Fibroblast of skin of abdomen (primary cell): ENCODE results near the gene OR5H6. TPM values are rescaled to one million over a fixed set of nuclear protein-coding genes. Genes with fewer than 3 reads are reported as not detected.
"Not testable (repeated sequence)": the region's sequence is repeated elsewhere in the genome, so short reads cannot be mapped to it uniquely, and the experiment has no call there.

Source experiments
- DNase-seq: peaks from one replicate; pipeline ENCODE4 v3.0.0-alpha.2; 2013
- polyA plus RNA-seq, 2 experiments: library from polyadenylated mRNA; unstranded; fragments of 120-200 nt; gene quantifications; one replicate each; pipeline ENCODE4 v1.2.1, GENCODE V29; 2013; ENCODE audit not compliant: insufficient read length in 2 of 2

Gene OR5H6
- not detected for polyA plus RNA-seq (2013, experiment 1 of 2; ENCODE audit: insufficient read length)
- polyA plus RNA-seq (2013, experiment 2 of 2; ENCODE audit: insufficient read length), result not detected

GRCh38 chr3:98263944-98264343 lies at the start of gene OR5H6:
Gene OR5H6 (plus strand): TSS chr3:98264244. CDS start chr3:98264333, 89 bp downstream.
- DNase-seq, result no peak

DNA sequence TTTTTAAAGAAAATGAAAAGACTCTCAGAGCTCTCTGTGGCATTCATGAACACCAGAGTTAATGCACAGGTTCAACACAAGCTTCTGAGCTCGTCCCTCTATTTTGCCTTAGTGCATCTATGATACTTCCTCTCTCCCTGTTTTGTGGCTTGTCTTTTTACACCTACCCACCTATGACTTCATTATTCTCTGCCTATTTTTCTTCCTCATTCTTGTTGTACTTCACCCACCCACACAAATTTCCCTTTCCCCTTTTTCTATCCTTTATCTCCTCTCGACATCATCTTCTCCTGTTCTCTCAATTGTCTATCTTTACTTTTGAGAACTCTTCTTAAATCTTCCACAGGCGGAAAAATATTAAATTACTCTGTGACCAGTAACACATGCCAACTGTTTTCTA lies 49.0 kb upstream of the OR5H6 start:
- no peak for DNase-seq

DNA sequence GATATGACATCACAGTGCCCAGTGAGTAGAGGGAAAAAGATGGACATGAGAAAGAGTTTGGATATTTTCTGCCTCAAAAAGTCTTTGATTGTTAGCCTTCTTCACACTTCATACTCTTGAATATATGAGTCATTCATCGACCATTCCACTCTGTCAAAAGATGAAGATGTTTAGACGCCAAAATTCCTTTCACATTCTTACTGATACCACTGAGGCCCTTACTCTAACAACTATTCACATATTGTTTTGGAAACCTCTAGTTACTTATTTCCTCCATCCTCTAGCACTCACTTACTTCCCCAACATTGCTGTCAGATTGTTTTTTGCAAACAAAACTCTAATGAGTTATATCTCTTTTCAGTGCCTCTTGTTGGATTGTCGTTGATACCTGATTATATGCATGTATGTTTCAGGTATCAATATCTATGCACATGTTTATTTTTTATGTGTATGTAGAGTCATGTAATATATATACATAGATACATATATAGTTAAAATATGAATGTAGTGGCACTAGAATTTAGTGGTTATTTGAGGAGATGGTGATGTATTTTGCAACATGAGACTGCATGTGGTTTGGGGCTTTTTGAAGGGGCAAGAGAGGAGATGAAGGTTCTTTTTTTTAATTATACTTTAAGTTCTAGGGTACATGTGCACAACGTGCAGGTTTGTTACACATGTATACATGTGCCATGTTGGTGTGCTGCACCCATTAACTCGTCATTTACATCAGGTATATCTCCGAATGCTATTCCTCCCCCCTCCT lies 40.0 kb upstream of the OR5H6 start:
- DNase-seq, result no peak

DNA sequence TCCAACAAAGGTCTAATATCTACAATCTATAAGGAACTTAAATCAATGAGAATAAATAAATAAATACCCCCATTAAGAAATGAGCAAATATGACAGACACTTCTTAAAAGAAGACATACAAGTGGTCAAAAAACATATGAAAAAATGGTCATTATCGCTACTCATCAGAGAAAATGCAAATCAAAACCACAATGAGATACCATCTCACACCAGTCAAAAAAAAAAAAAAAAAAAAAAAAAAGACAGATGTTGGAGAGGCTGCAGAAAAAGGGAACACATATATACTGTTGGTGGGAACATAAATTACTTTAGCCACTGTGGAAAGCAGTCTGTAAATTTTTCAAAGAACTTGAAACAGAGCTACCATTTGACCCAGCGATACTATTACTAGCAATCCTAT lies 31.6 kb upstream of the OR5H6 start:
- no peak for DNase-seq

DNA sequence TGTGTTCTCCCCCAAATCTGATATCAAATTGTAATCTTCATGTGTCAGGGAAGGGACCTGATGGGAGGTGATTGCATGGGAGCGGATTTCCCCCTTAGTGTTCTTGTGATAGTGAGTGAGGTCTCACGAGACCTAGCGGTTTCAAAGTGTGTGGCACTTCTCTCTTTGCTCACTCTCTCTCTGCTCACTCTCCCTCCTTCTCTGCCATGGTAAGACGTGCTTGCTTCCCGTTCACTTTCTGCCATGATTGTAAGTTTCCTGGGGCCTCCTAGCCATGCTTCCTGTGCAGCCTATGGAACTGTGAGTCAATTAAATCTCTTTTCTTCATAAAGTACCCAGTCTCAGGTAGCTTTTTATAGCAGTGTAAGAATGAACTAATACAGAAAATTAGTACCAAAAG lies 30.6 kb upstream of the OR5H6 start:
- DNase-seq, result no peak

GRCh38 chr3:98240131-98240530 lies 23.9 kb upstream of the OR5H6 start:
- DNase-seq, result no peak

- DNase-seq, result no peak
These were observed 21.9 kb upstream of the OR5H6 start for GRCh38 chr3:98242155-98242554.

DNA sequence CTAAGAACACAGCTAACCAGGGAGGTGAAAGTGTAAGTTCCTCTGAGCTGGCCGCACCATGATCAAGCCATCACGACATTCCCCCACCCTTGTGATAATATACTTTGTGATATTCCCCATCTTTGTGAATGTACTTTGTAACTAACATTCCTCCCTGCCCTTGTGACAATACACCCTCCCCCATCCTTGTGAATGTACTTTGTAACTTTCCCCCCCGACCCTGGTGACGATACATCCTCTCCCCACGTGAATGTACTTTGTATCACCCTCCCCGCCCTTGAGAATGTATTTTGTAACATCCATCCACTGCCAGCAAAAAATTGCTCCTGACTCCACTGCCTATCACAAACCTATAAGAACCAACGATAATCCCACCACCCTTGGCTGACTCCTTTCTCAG lies 20.2 kb upstream of the OR5H6 start:
- DNase-seq, result no peak

- no peak for DNase-seq
These were observed 17.9 kb upstream of the OR5H6 start for GRCh38 chr3:98246142-98246541.

GRCh38 chr3:98256026-98256425 lies 8.0 kb upstream of the OR5H6 start:
- DNase-seq, result not testable (repeated sequence)

DNA sequence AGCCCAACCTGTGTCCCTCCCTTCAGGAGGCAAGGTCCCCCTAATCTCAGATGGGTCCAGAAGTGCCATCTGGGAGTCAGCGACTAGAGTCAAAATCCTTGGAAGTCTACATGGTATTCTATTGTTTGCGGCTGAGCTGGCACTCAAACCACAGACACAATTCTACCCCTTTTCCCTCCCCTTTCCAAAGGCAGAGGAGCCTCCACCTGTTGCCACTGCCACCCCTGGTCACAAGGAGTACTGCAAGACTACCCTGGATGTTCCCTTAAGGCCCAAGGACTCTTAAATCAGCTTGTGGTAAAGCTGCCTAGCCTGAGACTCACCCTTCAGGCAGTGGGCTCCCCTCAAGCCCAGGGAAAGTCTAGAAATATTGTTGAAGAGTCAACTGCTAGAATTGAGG lies 4.3 kb upstream of the OR5H6 start:
- no peak for DNase-seq

GRCh38 chr3:98262046-98262445 lies 2.0 kb upstream of the OR5H6 start:
- no peak for DNase-seq

- no peak for DNase-seq
These were observed 5.8 kb downstream of the OR5H6 start for GRCh38 chr3:98269846-98270245.

DNA sequence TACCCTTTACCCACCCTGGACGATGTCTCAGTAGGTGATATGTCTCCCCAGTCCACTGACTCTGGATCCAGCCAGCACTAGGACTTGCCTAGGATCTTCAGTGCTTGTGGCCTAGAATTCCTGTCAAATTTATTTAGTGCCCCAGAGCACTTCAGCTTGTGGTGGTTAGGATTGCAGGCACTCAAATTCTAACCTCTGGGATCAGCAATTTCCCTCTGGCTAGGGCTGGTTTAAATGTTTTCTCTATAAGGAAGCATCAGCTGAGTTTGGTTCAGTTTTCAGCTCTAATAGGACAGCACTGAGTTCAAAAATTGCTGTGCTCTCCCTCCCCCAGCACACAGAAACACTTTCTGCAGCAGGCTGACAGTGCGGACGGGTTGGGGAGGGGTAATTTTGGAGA lies 8.1 kb downstream of the OR5H6 start:
- no peak for DNase-seq

- DNase-seq, result no peak
These were observed 10.9 kb downstream of the OR5H6 start for GRCh38 chr3:98274914-98275313.

- DNase-seq, result no peak
These were observed 18.2 kb downstream of the OR5H6 start, which contains the start of gene OR5H2 for GRCh38 chr3:98282205-98282604. Gene OR5H2 (plus strand): TSS chr3:98282505. CDS start chr3:98282903, 398 bp downstream.

DNA sequence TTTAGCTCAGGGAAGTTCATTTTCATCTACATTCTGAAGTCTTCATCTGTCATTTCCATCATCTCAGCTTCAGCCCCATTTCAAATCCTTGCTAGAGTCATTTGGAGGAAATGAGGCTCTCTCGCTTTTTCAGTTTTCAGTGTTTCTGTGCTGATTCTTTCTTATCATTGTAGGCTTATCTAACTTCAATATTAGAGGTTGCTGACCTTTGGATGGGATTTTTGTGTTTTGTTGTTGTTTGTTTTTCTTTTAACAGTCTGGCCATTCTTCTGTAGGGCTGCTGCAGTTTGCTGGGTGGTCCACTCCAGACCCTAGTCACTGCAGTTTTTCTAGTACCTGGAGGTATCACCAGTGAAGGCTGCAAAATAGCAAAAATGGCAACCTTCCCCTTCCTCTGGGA lies 26.9 kb downstream of the OR5H6 start:
- no peak for DNase-seq

- DNase-seq, result no peak
These were observed 27.4 kb downstream of the OR5H6 start for GRCh38 chr3:98291332-98291957.
